Pancreas (tissue), 10 donors: ENCODE measurements around the gene MAPK12. TPM values are rescaled to one million over a fixed set of nuclear protein-coding genes. Genes with fewer than 3 reads are reported as not detected.

Experiments
- ATAC-seq, 4 donors: fragments of 200-7000 bp; cut with Tn5 transposase; one replicate each; pipeline versions ENCODE4 v1.8.0 to v1.9.1; 2020; ENCODE audit warnings: mild to moderate bottlenecking in 4 of 4, moderate library complexity in 4 of 4
- DNase-seq, 6 donors: peaks; one replicate each; pipeline ENCODE4 v3.0.0-alpha.2; 2020
- FAIRE-seq: peaks from 2 replicates; lab custom pipeline; 2012; peaks lifted over from hg19 to GRCh38; lab: Jason Lieb, UNC
- H3K27ac ChIP-seq, 4 donors: fragments of 200-600 bp; sonication (generic); 1 replicate in 3 of 4; 2 replicates in 1 of 4; pipeline versions ENCODE4 v1.5.0 to v1.8.0; 2020
- H3K27me3 ChIP-seq, 4 donors: fragments of 200-600 bp; one replicate each; pipeline ENCODE4 v1.8.0; 2021
- H3K36me3 ChIP-seq, 3 donors: fragments of 200-600 bp; sonication (generic) in 1 of 3; one replicate each; pipeline versions ENCODE4 v1.5.0 to v1.8.0; 2020 to 2021
- H3K4me1 ChIP-seq, 3 donors: fragments of 200-600 bp; one replicate each; pipeline ENCODE4 v1.8.0; 2021
- H3K4me3 ChIP-seq, 4 donors: fragments of 200-600 bp; sonication (generic) in 2 of 4; one replicate each; pipeline versions ENCODE4 v1.5.0 to v1.8.0; 2020 to 2021
- H3K9me3 ChIP-seq, 4 donors: fragments of 200-600 bp; one replicate each; pipeline ENCODE4 v1.8.0; 2021
- CTCF ChIP-seq, 4 donors: fragments of 200-600 bp; sonication (generic) in 3 of 4; IDR thresholded peaks; one replicate each; pipeline versions ENCODE4 v1.5.0 to v1.8.0; 2021; ENCODE audit warnings: antibody characterized with exemption in 4 of 4
- WGBS, 2 donors: extraction: QIAGEN DNeasy Blood & Tissue Kit; methylation state at CpG; one replicate each; pipeline ENCODE4 v1.1.7; 2013; 5-methylcytosine and 5-hydroxymethylcytosine counted together
- intact Hi-C, 3 donors: fragments of 100-400 bp; cut with DNase I; formaldehyde crosslinking; loops; one replicate each; pipeline versions ENCODE4 v1.11.1 to v1.14.2; 2022
- polyA plus RNA-seq, 2 donors: library from polyadenylated mRNA; stranded (reverse); fragments of 200-250 nt; gene quantifications; one replicate each; pipeline ENCODE4 v1.2.3, GENCODE V29; 2013
- total RNA-seq, 6 donors: library from RNA; stranded (reverse); fragmentation: NEBNext Ultra II Directional in 4 of 6; extraction: Animal tissue kit (Norgen Biotek cat#: 25700) in 4 of 6; gene quantifications; one replicate each; pipeline versions ENCODE4 v1.2.1 to v1.2.4, GENCODE V29; 2021 to 2023
- donor health status: healthy with polysubstance abuse.
- donor health status: DM: no; HTN: no; CAD: no; lungs with moderate emphysema.
- donor health status: DM: no; HTN: no; CAD: no.
- donor health status: control.
- donor health status: control.
- donor health status: Bipolar disorder and iron deficiency.
- donor health status: DM: yes; HTN: yes; CAD: no.
- donor health status: DM: no; HTN: no; CAD: no.
- donor health status: DM: no; HTN: no; CAD: no.
- donor health status: DM: yes; HTN: yes; CAD: no.

Gene MAPK12
- total and polyA plus RNA-seq, 8 donors = 0.88 to 19.2 (median 2.4) TPM

GRCh38 chr22:50289942-50290630 is 28.6 kb upstream of the MAPK12 start:
- Histone ChIP-seq H3K4me3 (no peak overlapping the region), H3K9me3 (no peaks in the 10 kb centered on the region), H3K4me1 (peaks cover 0 to 24% (median 3%) of the 10 kb centered on the region in 3 donors), H3K27ac (no peak overlapping the region), H3K27me3 (no peaks in the 10 kb centered on the region), H3K36me3 (peaks cover 4 to 43% (median 20%) of the 10 kb centered on the region in 3 donors)
- 91% methylated on average over 37 of the region's 37 CpGs for WGBS, 2 donors
- intact Hi-C loops = no loop called here
- TF ChIP-seq CTCF (IDR thresholded peaks at IDR 0.05) = no peak
- ATAC-seq = no peak
- no peak for FAIRE-seq
- no peak for DNase-seq

- Histone ChIP-seq H3K4me1 (peaks cover 0 to 17% (median 3%) of the 10 kb centered on the region in 3 donors), H3K27me3 (no peaks in the 10 kb centered on the region), H3K36me3 (peaks cover 7 to 49% (median 20%) of the 10 kb centered on the region in 3 donors), H3K4me3 (no peak overlapping the region), H3K27ac (no peak overlapping the region), H3K9me3 (no peaks in the 10 kb centered on the region)
- no peak for TF ChIP-seq CTCF (IDR thresholded peaks at IDR 0.05)
- intact Hi-C loops = no loop called here
- WGBS, 2 donors = 93 to 94% methylated on average over 57 of the region's 57 CpGs
- no peak for DNase-seq
- no peak for FAIRE-seq
- no peak for ATAC-seq
Observed at GRCh38 chr22:50289151-50289941, 27.9 kb upstream of the MAPK12 start.

GRCh38 chr22:50287731-50288130 is 26.2 kb upstream of the MAPK12 start:
- intact Hi-C loops = no loop called here
- H3K36me3 ChIP-seq = peaks cover 7 to 63% (median 20%) of the 10 kb centered on the region in 3 donors
- no peak overlapping the region for H3K27ac ChIP-seq
- H3K4me3 ChIP-seq = no peak overlapping the region
- WGBS, 2 donors = 94 to 96% methylated on average over 30 to 31 of the region's 31 CpGs
- FAIRE-seq (no peak), DNase-seq (no peak), ATAC-seq (no peak)
- H3K9me3 ChIP-seq = no peaks in the 10 kb centered on the region
- TF ChIP-seq CTCF (IDR thresholded peaks at IDR 0.05) = no peak
- peaks cover 0 to 8% (median 1%) of the 10 kb centered on the region in 3 donors for H3K4me1 ChIP-seq
- H3K27me3 ChIP-seq = no peaks in the 10 kb centered on the region

GRCh38 chr22:50286701-50287318 is 25.3 kb upstream of the MAPK12 start:
- FAIRE-seq (no peak), ATAC-seq (no peak), DNase-seq (no peak)
- Histone ChIP-seq H3K4me1 (peaks cover 0 to 5% (median 0%) of the 10 kb centered on the region in 3 donors), H3K36me3 (peaks cover 7 to 65% (median 21%) of the 10 kb centered on the region in 3 donors), H3K27me3 (no peaks in the 10 kb centered on the region), H3K9me3 (no peaks in the 10 kb centered on the region), H3K27ac (no peak overlapping the region), H3K4me3 (no peak overlapping the region)
- intact Hi-C loops = no loop called here
- TF ChIP-seq CTCF (IDR thresholded peaks at IDR 0.05) = no peak
- WGBS, 2 donors = 93 to 96% methylated on average over 40 of the region's 40 CpGs
